Cerebellar nuclear complex (tissue), 1 donor: ENCODE results near the gene OTOP1.
"Not testable (repeated sequence)": the region's sequence is repeated elsewhere in the genome, so short reads cannot be mapped to it uniquely, and the experiment has no call there.

Experiments used
- DNase-seq, 2 experiments: peaks; one replicate each; lab custom pipeline; 2025; lab: John Stamatoyannopoulos, UW

The OTOP1 gene

DNA sequence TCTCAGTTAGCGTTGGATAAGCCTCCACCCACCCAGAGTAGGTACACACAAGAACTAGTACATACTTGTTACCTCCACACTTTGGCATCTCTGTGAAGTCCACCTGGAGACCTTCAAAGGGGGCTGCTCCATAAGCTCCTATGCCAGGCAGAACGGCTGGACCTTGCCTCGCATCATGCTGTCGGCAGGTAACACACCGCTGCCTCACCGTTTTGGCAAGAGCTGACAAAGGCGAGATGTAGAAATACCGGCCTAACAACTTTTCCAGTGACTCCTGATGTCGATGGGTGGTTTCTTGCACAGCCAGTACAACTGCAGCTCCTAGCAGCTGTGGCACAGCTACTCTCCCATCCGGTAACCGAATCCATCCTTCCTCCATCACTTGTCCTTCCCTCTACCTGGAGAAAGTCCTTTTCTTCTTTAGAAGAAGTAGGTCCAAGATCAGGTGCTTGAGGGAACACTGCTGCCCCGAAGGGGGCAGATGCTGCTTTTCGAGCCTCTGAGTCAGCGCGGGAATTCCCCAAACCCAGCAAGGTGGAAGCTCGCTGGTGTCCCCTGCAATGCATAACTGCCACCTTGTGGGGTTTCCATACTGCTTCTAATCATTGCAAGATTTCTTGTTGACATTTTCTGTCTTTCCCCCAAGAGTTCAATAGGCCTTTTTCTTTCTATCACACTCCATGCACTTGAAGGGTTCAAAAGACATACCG lies 65.6 kb downstream of the OTOP1 start:
- DNase-seq, result not testable (repeated sequence)

GRCh38 chr4:4145622-4146021 lies 81.1 kb downstream of the OTOP1 start:
- not testable (repeated sequence) for DNase-seq

DNA sequence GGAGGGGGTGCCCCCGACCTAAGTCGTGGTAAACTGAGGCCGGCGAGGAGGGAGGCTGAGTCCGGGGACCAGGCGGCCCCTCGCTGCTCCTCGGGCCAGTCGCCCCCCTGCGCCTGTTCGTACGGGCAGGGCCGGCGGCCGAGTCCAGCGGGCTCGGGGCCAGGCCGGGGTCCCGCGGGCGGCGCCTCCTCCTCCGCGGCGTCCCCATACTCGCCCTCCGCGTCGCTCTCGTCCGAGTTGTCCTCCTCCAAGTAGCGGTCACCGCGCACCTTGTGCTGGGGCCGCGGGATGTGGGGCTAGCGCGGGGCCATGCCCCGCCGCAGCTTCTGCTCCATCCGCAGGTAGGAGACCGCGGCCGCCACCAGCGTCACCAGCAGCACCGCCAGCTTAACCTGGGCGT lies 83.4 kb downstream of the OTOP1 start:
- not testable (repeated sequence) for DNase-seq

- DNase-seq, result not testable (repeated sequence)
Measured at GRCh38 chr4:4142679-4143078, 84.0 kb downstream of the OTOP1 start.

DNA sequence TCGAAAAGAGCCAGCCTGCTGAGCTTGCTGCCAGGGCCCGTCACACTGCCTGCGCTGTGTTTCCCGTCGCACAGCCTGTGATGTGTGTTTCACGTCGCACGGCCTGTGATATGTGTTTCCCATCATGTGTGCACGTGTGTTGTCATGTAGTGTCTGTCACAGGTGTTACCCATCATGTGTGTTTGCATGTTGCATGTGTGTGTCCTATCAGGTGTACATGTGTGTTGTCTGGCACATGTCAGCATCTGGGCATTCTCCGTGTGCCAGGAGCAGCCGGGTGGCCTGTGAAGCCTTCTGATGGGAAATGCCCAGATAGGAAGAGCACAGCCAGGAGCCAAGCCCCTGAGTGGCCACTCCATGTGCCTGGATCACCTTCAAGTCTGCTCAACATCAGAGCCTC lies 85.5 kb downstream of the OTOP1 start:
- not testable (repeated sequence) for DNase-seq
